Measurements from ENCODE around the gene RAD1. TPM values are rescaled to one million over a fixed set of nuclear protein-coding genes. Genes with fewer than 3 reads are reported as not detected.

The RAD1 gene
- total RNA-seq, 4 donors from 2014 or later: 7.8 to 21.2 (median 18.1) TPM

DNA sequence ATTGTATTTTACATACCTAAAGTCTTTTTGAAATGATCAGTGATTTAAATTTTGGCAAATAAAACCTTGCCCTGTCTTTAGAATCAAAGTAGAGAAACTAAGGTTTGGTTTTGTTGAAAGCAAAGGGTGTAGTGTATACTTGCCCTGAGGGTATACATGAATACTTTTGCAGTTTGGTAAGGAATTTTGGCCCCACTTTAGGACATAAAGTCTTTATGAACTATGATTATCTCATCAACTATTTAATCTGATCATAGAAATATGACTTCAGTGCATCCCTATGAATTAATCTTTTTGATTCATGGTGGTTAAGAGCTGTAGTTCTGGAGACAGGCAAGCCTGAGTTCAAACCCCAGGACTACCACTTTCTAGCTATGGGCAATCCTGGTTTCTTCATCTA is 17.7 kb downstream of the RAD1 start:
- DNase-seq: no peak
- in situ Hi-C loops (cut with MboI; ENCODE audit: low sequenced_read_pairs in 4 of 4): loop anchor here (10.0 to 25.0 kb wide), 3 partner anchors 373 to 413 kb away; no protein-coding TSS in a partner anchor

DNA sequence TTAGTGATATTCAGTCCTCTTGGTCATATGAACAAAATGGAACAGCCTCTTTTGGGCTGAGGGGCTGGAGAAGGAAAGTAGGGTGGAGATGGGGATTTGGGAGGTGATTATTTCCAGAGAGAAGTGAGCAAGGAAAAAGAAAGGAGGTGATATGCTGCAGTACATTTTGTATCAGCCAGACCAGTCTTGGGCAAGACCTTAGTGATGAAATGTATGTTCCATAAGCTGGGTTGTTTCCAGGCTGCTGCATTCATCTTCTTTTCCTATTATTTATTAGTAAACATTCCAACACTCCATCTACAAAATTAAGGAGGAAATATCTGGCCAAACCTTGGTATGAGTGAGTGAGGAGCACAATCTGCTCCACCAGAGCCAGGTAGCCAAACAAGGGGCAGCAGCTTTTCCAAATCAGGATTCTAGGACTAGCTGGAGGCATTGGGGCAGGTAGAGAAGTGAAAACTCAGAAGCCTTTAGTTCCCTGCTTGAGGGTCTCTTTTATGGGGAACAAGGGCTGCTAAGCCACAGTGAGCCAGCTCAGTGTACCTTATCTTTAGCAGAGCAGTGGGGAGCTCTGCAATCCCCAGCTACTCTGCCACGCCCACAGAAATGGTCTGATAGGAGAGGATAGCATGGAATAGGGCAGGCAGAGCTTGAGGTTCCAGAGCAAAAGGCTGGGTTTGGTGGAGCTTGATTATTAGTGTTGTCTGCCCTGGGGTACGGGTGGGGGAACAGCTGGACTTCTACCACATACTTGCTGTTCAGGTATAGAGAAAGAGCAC is 19.5 kb downstream of the RAD1 start:
- ATAC-seq: no peak
- TF ChIP-seq POLR2A (IDR thresholded peaks at IDR 0.05) (no peak), CTCF (IDR thresholded peaks at IDR 0.05 in 4 of 5, conservative IDR thresholded peaks at IDR 0.05 in 1 of 5) (no peak)
- in situ Hi-C loops (cut with MboI; ENCODE audit: low sequenced_read_pairs in 4 of 4): loop anchor here (10.0 to 25.0 kb wide), 3 partner anchors 371 to 411 kb away; no protein-coding TSS in a partner anchor

More for the DNA sequence above, 17.7 kb downstream of the RAD1 start:
- no peaks in the 10 kb centered on the region for H3K4me1 ChIP-seq
- intact Hi-C loops (cut with DNase I; ENCODE audit: low total_unique reads): loop anchor here (1.0 to 2.0 kb wide), 3 partner anchors 375 to 423 kb away; no protein-coding TSS in a partner anchor
- ATAC-seq: no peak
- no peaks in the 10 kb centered on the region for H3K9me3 ChIP-seq
- H3K27ac ChIP-seq: no peak overlapping the region
- peaks cover 0 to 5% of the 10 kb centered on the region in 2 donors for H3K36me3 ChIP-seq
- H3K27me3 ChIP-seq: no peaks in the 10 kb centered on the region
- H3K4me3 ChIP-seq: no peak overlapping the region
- TF ChIP-seq CTCF (IDR thresholded peaks at IDR 0.05 in 4 of 5, conservative IDR thresholded peaks at IDR 0.05 in 1 of 5) (no peak), POLR2A (IDR thresholded peaks at IDR 0.05) (no peak)

GRCh38 chr5:34894716-34895115 is 20.6 kb downstream of the RAD1 start:
- in situ Hi-C loops (cut with MboI; ENCODE audit: low sequenced_read_pairs in 4 of 4): loop anchor here (10.0 to 25.0 kb wide), 3 partner anchors 370 to 410 kb away; no protein-coding TSS in a partner anchor
- H3K36me3 ChIP-seq: peaks cover 0 to 5% of the 10 kb centered on the region in 2 donors
- intact Hi-C loops (cut with DNase I; ENCODE audit: low total_unique reads): no loop called here
- no peaks in the 10 kb centered on the region for H3K4me1 ChIP-seq
- ATAC-seq: no peak
- no peaks in the 10 kb centered on the region for H3K9me3 ChIP-seq
- no peak for TF ChIP-seq CTCF (IDR thresholded peaks at IDR 0.05 in 4 of 5, conservative IDR thresholded peaks at IDR 0.05 in 1 of 5)
- no peak for TF ChIP-seq POLR2A (IDR thresholded peaks at IDR 0.05)
- H3K27ac ChIP-seq: no peak overlapping the region
- no peaks in the 10 kb centered on the region for H3K27me3 ChIP-seq
- DNase-seq: no peak
- no peak overlapping the region for H3K4me3 ChIP-seq

More for the DNA sequence above, 19.5 kb downstream of the RAD1 start:
- Histone ChIP-seq H3K27me3 (no peaks in the 10 kb centered on the region), H3K27ac (no peak overlapping the region), H3K4me1 (no peaks in the 10 kb centered on the region), H3K4me3 (no peak overlapping the region), H3K36me3 (peaks cover 0 to 5% of the 10 kb centered on the region in 2 donors), H3K9me3 (no peaks in the 10 kb centered on the region)
- DNase-seq: no peak
- intact Hi-C loops (cut with DNase I; ENCODE audit: low total_unique reads): no loop called here

DNA sequence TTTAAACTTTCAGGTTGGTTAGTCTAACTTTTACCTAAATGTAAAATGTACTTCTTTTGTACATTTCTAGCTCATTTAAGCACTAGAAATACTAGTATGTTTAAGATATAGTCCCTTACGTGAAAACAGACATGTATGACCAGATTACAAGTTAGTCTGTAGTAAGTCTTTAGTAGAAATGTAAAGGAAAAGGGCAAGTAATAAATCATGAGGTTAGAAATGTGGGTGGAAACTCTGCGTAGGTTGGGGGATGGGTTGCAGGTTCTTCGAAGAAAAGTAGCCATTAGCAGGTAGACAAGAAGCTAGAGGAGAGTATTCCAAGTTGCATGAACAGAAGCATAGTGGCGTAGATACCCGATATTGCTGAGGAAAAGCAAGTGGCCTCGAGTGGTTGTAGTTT is 22.9 kb downstream of the RAD1 start:
- H3K36me3 ChIP-seq: peaks cover 0 to 5% of the 10 kb centered on the region in 2 donors
- ATAC-seq (no peak), DNase-seq (no peak)
- no peak overlapping the region for H3K4me3 ChIP-seq
- in situ Hi-C loops (cut with MboI; ENCODE audit: low sequenced_read_pairs in 4 of 4): loop anchor here (10.0 to 25.0 kb wide), 3 partner anchors 368 to 408 kb away; no protein-coding TSS in a partner anchor
- TF ChIP-seq POLR2A (IDR thresholded peaks at IDR 0.05): no peak
- no peak for TF ChIP-seq CTCF (IDR thresholded peaks at IDR 0.05 in 4 of 5, conservative IDR thresholded peaks at IDR 0.05 in 1 of 5)
- no peaks in the 10 kb centered on the region for H3K27me3 ChIP-seq
- no peaks in the 10 kb centered on the region for H3K4me1 ChIP-seq
- no peak overlapping the region for H3K27ac ChIP-seq
- no peaks in the 10 kb centered on the region for H3K9me3 ChIP-seq
- intact Hi-C loops (cut with DNase I; ENCODE audit: low total_unique reads): no loop called here

Measured in gastrocnemius medialis (tissue), 4 donors.